HG02610 (cell line): ENCODE data around the gene IL31RA.

Experiments used
- ATAC-seq: cut with Tn5 transposase; IDR thresholded peaks from one replicate; pipeline ENCODE4 v1.9.1; 2021; ENCODE audit warnings: mild to moderate bottlenecking, moderate library complexity; ENCODE audit not compliant: unreplicated experiment

Gene IL31RA

DNA sequence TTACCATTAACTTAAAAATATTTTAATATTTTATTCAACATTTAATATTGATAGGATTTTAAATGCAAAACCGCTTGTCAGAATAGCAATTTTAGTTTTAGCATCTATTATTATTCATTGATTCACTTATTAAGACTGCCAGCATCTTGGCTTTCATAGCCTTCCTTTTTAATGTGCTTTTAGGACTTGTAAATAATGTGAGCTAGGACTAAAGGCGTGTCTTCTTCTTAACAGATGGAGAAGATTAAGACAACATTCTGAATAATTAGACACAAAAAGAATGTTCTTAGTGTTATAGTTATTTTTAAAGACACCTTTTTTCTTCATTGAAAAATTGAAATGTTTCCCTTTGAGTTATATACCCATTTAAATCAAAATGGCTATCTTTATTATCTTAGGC is 6.9 kb downstream of the IL31RA start:
- ATAC-seq: no peak

DNA sequence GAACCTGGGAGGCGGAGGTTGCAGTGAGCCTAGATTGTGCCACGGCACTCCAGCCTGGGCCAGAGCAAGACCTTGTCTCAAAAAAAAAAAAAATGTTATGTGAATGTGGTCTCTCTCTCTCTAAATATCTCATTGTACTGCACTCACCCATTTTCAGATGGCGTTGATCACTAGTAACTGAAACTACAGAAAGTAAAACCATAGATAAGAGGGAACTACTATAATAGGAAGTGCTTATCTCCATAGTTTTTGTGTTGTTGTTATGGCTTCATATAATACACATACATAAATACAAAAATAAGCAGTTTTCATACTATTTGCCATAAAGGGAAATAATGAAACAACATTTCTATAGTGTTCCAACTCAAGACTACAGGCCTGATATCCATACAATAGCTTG is 9.1 kb downstream of the IL31RA start:
- no peak for ATAC-seq

DNA sequence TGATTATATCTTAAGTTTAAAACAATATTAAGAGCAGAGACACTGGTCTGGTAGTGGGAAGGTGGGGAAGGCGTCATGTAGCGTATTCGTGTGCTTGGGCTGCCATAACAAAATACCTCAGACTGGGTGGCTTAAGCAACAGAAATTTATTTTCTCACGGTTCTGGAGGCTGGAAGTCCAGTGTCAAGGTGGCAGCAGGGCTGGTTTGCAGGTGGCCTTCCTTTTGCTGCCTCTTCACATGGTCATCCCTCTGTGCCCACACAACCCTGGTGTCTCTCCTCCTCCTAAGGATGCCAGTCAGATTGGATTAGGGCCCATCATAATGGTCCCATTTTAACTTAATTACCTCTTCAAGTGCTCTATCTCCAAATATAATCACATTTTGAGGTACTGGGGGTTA is 9.6 kb downstream of the IL31RA start:
- no peak for ATAC-seq

DNA sequence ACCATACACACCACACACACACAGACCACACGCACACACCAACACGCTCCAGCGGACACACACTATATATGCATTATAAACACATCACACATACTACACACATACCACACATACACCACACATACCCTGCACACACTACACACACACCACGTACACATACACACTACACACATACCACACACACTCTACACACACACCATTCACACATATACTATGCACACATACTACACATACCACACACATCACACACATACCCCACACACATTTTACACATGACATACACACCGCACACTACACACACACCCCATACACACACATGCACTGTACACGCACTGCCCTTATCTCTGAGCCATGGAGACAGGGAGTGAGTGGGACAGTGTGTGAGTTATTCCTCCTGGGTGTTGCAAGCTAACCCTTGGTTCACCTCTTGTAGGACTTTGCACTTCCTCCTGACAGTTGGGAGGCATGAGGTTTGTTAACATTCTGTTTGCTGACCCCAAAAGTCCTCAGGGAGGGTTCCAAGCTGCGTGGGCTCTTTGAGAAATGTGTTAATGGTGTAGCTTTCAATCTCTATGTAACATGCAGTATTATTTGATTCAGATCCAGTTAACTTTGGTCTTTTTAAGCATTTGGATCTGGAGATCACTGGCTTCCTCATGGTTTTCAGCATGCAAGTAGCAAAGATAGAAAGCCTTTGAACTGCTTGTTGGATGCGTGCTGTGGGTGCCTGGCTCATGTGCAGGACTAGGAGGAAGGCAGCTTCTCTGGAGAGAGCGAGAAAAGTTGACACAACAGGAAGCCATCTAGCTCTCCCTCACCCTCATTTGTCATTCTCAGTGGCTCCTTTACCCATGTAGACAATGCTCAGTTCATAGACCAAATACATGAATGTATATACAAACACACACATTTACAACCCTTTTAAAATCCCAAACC is 13.7 kb downstream of the IL31RA start:
- ATAC-seq: no peak

DNA sequence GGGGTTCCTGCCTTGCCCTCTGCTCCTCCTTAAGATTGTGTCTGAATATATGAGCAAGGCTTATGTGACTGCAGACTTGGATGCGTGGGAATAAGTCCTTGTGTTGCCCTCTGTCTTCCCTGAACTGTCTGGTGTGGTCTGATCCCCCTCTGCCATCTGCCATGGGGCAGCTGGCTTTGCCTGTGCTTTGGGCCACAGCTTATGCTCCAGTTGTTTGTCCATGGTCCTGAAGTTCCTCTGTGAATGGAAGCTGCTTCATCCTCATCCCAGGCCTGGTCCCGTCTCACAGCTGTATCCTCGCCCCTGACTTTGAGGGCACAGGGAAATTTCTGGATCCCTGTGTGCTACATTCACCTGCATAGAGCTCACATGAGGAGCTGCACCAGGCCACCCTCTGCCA is 14.7 kb downstream of the IL31RA start:
- no peak for ATAC-seq

DNA sequence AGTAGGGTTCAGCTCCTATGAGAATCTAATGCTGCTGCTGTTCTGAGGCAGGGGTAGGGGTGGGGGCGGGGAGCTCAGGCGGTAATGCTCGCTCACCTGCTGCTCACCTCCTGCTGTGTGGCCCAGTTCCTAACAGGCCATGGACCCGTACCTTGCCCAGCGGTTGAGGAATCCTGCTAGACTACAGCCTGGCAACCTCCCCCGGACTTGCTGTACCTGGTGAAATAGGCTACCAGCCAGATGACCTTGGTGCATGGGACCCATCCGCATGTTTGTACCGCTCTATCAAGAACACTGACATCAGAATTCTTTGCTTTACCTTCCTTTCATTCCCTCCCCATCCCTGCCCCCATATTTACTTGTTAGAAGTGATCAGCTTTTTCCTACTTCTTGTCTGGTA is 15.3 kb downstream of the IL31RA start:
- ATAC-seq: no peak

DNA sequence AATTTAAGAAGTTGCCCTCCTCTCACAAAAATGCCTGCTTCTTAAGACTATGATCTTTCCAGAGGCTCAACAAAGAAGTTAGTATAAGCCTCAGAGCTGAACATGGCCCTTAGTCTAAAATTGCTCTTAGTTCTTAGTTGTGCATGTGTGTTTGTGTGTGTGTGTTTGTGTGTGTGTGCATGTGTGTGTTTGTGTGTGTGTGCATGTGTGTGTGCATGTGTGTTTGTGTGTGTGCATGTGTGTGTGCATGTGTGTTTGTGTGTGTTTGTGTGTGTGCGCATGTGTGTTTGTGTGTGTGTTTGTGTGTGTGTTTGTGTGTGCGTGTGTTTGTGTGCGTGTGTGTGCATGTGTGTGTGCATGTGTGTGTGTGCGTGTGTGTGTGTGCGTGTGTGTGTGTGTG is 15.8 kb downstream of the IL31RA start:
- ATAC-seq: no peak

DNA sequence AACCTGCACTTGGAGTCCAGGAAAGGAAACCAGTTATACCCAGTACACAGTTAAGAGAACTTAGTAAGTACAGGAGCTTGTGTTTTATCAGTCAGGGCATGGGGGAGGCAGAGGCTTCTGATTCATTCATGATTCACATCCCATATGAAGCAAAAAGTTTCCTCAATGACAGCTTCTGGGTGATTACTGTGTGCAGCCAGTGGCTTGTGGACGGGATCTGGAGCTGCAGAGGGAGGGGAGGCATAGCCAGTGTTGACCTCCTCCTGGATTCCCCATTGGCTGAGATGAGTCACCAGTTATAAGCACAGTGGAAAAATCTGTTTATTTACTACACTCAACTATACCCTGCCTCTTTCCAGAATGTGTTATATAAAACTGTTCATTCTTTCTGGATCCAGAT is 17.7 kb downstream of the IL31RA start:
- no peak for ATAC-seq

DNA sequence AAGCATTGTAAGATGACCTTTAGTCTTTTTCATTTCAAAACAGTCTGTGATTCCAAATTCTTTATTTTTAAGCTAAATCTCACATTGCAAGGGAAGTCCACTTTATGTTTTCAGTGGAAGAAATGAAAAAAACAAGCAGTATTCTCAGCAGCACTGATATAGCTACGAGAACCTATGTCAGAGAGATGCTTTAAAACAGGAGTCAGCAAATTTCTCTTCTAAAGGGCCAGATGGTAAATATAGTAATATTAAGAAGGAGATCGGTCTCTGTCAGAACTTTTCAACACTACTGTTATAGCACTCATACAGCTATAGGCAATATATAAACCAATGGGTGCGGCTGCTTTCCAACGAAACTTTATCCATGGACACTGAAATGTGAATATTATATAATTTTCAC is 18.7 kb downstream of the IL31RA start:
- no peak for ATAC-seq

DNA sequence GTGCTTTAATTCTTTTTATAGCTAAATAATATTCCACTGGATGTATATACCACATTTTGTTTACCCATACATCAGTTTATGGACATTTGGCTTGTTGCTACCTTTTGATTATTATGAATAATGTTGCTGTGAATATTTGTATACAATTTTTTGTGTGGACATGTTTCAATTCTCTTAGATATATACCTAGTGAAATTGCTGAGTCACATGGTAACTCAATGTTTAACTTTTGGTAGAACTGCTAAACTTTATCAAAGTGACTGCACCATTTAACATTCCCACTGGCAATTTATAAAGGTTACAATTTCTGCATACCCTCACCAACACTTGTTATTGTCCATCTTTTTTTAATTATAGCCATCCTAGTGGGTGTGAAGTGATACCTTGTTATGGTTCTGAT is 22.1 kb downstream of the IL31RA start:
- no peak for ATAC-seq

DNA sequence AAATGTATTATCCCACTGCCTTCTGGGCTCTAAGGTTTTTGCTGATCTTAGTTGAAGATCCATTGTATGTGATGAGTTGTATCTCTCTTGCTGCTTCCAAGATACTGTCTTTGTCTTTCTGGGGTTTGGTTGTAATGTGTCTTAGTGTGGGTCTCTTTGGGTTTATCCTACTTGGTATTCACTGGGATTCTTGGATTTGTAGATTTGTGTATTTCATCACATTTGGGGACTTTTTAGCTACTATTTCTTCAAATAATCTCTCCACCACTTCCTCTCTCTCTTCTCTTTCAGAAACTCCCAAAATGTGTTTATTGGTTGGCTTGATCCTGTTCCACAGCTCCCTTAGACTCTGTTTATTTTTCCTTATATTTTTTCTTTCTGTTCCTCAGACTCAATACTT is 26.5 kb downstream of the IL31RA start:
- ATAC-seq: no peak

DNA sequence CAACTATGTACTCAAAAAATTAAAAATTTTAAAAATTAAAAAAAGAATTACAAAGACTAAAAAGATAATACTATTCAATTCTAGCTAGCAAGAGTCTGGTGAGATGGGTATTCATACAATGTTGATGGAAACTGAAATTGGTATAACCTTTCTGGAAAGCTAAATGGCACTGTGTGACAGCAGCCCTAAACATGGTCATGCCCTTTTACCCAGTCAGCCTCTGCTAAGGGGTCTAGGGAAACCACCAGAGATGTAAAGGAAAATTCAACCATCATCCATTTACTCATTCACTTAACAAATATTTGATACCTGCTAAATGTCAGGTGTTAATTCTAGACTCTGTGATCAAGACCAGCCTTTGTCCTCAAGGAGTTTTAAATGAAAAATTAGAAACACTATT is 29.3 kb downstream of the IL31RA start:
- ATAC-seq: no peak

DNA sequence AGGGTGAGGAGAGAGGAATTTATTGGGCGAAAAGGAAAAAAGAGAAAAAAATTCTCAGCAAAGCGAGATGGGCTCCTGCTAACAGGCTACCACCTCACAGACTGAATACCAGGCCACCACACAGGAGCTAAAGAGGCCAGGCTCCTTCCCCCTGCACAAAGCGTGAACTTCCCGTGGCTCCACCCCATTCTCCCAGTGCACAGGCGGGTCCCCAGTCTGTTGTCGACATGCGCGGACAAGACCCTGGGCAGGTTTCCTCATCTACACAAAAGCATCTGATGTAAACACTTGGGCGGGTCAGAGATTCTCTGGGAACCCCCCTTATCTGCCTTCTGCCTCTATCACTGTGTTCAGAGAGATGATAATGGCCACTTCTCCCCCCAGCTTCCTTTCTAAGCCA is 34.2 kb downstream of the IL31RA start:
- no peak for ATAC-seq

DNA sequence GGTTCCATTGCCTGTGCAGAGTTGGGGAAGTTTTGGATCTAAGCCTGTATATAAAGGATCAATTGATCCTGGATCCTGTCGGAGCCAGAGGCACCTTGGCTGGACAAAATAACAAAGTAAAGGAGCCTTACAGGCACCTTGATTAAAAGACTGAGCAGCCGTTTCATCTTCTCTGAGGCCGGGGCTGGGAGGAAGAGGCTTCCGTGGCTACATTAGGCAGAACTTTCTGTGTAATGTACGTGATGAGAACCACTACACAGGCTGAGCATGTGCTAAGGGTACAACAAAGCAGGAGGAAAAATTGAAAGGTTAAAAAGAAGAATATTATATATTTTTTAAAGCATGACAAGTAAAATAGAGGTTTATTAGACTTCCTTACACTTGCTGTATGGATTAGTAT is 37.0 kb downstream of the IL31RA start:
- ATAC-seq: no peak

DNA sequence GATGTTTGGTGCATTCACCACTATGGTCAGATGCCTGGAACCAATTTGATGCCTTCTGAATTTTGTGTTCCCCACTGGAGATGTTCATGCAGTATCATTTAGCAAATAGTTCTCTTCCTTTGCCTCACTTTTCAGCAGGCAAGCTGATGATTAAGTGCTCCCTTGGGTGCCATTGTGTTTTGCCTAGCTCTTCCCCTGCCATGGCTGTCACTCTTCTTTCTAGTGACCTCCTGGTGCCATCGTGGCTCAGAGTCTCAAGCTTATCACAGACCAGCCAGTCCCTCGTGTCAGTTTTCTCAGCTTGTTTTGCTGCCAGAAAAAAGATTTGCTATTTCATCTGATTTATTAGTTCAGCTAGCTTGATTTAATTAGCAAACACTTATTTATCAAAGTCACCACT is 41.3 kb downstream of the IL31RA start:
- no peak for ATAC-seq

DNA sequence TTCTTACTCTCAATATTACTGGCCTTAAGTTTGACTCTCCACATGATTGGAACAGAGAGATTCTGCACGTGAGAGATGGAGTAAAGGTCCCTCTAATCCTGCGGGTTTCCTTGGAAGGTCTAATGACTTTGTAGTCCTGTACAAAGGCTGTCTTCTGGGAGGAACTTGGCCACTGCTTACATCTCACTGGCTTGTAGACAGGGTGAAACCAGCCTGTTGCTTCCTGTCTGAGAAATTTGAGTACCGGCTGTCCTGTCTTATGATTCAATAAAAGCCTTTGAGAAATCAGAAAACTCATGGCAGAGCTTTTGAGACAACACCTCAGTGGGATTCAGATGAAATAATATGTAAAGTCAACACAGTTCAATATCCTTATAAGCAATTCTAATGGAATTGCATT is 43.0 kb downstream of the IL31RA start:
- ATAC-seq: no peak

DNA sequence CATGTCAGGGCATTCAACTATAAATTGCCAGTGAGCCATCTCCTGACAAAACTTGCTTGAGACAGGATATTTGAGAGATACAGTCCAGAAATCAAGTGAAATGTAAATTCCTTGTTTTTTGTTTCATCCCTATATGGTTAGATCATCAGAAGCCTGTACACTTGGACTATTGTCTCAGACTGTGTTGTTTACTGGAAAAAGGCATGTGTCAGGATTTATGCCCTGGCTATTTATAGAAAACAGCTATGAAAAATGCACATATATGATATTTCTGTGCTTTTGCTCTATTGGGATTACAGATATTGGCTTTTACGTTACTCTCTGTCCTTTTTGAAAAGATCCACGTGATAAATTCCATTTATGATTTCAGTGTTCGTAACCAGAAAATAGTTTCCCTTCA is 44.2 kb downstream of the IL31RA start:
- ATAC-seq: no peak

DNA sequence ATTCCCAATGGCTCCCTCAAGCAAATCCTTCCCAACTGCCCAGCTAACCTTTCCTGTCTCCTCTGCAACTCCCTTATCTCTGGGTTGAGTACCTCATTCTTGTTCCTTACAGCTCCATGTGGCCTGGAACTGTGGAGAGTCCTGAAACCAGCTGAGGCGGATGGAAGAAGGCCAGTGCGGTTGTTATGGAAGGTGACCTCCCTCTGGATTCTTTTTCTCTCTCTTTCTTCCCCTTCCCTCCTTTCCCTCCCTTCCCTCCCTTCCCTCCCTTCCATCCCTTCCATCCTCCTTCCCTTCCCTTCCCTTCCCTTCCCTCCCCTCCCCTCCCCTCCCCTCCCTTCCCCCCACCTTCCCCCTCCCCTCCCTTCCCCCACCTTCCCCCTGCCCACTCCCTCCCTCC is 45.1 kb downstream of the IL31RA start:
- ATAC-seq: no peak

DNA sequence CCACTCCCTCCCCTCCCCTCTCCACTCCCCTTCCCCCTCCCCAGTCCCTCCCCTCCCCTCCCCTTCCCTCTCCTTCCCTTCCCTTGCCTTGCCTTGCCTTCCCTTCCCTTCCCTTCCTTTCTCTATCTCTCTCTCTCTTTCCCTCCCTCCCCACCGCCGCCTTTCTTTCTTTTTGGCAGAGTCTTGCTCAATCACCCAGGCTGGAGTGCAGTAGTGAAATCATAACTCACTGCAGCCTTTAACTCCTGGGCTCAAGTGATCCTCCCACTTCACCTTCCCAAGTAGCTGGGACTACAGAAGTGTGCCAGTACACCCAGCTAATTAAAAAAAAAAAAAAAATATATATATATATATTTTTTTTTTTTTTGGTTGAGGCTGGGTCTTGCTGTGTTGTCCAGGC is 45.5 kb downstream of the IL31RA start:
- ATAC-seq: no peak

DNA sequence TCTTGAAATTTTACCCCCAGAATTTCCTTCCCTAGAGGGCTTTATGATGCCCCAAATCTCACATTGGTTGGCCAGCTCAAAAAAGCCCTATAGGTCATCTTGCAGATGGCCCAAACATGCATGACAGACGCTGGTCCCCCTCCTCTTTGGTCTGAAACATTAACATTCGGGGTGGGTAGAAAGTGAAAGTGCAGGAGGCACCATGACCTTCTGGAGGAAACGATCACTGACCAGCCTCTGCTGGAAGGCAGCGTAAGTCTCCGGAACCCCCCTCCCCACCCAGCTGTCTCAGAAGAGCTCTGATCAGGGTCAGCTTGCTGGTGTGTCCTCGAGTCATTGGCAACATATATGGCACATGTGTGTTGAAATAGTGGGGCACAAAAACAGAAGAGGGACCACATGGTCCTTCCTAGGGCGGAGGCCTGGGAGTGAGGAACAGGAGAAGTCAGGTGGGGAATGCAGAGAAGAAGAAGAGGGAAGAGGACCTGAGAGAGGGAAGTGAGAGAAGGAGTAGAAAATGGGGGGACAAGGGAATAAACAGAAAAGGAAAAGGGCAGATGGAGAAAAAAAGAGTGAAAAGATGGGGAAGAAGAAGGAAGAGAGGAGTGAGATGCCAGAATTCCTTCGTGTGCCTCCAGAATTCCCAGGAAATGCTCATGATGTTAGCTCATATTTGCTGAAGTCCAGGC is 46.2 kb downstream of the IL31RA start:
- no peak for ATAC-seq

DNA sequence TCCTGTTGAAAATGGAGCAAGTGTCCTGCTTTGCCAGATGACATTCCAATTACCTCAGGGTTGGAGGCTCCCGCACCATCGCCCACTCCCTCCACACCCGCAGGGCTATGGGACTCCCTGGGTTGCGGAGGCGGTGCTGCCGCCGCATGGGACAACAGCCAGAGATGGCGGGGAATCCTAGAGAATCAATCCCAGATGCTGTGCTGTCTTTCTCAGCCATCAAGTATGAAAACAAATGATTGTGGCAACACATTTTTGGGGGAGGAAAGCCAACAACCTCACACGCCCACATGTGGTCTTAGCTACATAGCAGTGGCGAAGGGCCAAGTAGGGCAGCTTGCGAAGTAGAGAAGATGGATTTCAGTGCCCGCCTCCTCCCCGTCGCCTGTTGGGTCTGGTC is 46.7 kb downstream of the IL31RA start:
- ATAC-seq: no peak

DNA sequence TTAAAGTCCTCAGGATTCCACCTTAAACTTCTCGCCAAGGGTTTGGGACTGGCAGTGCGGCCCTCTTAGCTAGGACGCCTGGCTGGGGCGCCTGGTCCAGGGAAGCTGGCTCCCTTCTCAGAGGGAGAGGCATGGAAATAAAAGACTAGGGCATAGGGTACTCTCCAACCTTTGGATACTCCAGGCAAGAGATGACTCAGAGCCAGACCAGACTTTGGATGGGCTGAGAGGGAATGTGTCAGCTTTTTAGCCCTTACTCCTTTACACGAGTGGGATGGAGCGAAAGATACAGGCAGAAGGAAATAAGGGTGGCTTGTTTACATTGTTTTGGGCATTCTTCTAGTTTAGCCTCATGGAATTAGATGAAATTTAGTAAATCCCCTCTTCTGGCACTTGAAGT is 48.2 kb downstream of the IL31RA start:
- ATAC-seq: no peak
